GM12874 (cell line): ENCODE data around the gene FAM118B.

ENCODE experiments used
- TF ChIP-seq, protein P1 (sequence below): IDR thresholded peaks from 2 replicates; pipeline ENCODE4 v1.5.1; 2011; ENCODE audit warnings: low read depth, mild to moderate bottlenecking, control low read depth, low read length, moderate library complexity; ENCODE audit not compliant: insufficient read depth

FAM118B gene

DNA sequence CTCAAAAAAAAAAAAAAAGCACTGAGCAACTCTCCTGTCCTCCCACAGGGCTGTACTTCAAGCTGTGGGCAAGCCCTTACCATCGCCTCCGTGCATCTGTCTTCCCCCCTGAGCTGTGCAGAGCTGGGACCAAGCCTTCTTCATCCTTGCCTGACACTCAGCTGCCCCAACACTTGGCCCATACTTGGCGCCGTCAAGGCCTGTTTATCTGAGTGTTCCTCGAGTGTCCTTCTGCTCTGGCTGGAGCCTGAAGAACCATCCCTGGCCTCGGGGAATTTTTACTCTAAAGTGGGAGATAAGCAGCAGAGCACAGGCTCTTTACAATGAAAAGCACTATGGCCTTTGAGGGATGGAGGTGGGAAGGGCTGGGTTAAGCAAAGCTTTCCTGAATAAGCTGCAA is 69.7 kb downstream of the FAM118B start:
- TF ChIP-seq, protein P1, sequence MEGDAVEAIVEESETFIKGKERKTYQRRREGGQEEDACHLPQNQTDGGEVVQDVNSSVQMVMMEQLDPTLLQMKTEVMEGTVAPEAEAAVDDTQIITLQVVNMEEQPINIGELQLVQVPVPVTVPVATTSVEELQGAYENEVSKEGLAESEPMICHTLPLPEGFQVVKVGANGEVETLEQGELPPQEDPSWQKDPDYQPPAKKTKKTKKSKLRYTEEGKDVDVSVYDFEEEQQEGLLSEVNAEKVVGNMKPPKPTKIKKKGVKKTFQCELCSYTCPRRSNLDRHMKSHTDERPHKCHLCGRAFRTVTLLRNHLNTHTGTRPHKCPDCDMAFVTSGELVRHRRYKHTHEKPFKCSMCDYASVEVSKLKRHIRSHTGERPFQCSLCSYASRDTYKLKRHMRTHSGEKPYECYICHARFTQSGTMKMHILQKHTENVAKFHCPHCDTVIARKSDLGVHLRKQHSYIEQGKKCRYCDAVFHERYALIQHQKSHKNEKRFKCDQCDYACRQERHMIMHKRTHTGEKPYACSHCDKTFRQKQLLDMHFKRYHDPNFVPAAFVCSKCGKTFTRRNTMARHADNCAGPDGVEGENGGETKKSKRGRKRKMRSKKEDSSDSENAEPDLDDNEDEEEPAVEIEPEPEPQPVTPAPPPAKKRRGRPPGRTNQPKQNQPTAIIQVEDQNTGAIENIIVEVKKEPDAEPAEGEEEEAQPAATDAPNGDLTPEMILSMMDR: no peak

DNA sequence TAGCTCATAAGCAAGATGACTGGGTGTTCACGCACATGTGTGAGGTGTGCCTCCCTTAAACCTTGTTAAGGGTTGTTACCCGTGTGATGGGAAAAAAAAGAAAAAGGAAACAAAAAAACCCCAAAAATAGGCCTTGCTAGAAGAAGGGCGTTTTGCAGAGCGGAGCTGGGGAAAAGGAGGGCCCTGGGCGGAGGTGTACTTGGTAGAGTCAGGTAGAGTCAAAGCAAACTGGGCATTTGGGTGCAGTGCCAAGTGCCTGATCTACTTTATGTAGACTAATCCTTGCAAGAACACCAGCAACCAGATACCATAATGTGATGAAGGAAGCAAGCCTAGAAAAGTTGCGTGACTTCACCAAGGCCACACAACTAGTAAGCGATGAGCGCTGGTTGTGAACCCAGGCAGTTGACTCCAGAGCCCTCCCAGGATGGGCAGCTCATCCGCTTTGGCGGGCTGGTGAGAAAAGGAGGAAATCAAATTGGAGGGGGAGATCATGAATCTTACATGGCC is 70.1 kb downstream of the FAM118B start:
- TF ChIP-seq, protein P1: no peak

- TF ChIP-seq, protein P1: no peak
These were observed 70.8 kb downstream of the FAM118B start for GRCh38 chr11:126282361-126282735.

GRCh38 chr11:126282736-126283591 is 71.4 kb downstream of the FAM118B start, which contains the start of gene TIRAP:
Gene TIRAP, plus strand, starts transcription at chr11:126283093. Its CDS starts 7,802 bp downstream, at chr11:126290895.
- TF ChIP-seq, protein P1: no peak

DNA sequence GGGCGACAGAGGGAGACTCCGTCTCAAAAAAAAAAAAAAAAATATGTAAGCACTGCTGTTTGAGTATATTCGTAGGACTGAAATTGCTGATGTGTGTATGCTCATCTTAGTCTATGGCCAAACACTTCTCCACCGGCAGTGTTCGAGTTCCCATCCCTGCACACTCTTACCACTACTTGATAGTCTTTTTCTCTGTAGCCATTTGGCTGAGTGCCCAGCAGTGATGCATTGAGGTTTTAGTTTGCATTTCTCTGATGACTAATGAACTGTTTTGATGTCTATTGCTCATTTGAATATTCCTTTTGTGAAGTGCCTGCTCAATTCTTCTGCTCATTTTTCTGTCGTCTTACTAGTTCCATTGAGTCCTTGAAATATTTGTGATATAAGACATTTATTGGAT is 73.2 kb downstream of the FAM118B start:
- TF ChIP-seq, protein P1: no peak

DNA sequence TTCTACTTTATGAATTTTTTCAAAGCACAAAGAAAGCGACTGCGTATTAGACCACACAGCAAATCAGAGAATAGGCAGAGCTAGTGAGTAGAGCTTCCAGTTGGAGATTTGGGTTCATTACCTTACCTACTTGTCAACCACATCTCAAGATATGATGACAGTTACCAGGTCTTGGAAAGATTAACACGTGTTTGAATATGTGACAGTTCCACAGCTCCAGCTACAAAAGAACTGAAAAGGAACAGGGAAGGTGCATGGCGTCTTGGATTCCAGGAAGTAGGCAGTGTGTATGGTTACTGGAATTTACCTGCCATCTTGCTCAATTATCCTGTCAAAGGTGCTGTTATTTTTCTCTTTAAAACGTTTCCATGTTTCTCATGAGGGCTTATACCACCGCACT is 76.7 kb downstream of the FAM118B start:
- TF ChIP-seq, protein P1: no peak

- TF ChIP-seq, protein P1: no peak
These were observed 79.3 kb downstream of the FAM118B start for GRCh38 chr11:126290887-126291286.
